GM12891 (cell line): ENCODE measurements around the gene TTC28.

ENCODE experiments used
- DNase-seq: peaks from one replicate; pipeline ENCODE4 v3.0.0; 2011; ENCODE audit warnings: low spot score; ENCODE audit not compliant: insufficient read length
- FAIRE-seq: peaks from 2 replicates; lab custom pipeline; 2011; peaks lifted over from hg19 to GRCh38; lab: Jason Lieb, UNC
- PAX5 ChIP-seq: IDR thresholded peaks from 2 replicates; pipeline ENCODE4 v1.6.1; 2011; ENCODE audit warnings: low read length, moderate library complexity, mild to moderate bottlenecking; ENCODE audit not compliant: insufficient read depth, severe bottlenecking
- POLR2A ChIP-seq: IDR thresholded peaks from 2 replicates; pipeline ENCODE4 v1.6.1; 2011; ENCODE audit warnings: low read depth, low read length, control low read depth
- POLR2AphosphoS5 ChIP-seq: IDR thresholded peaks from 2 replicates; pipeline ENCODE4 v1.6.1; 2011; ENCODE audit warnings: low read depth, low read length, control low read depth
- POU2F2 ChIP-seq: IDR thresholded peaks from 2 replicates; pipeline ENCODE4 v1.6.1; 2011; ENCODE audit warnings: low read depth, mild to moderate bottlenecking, control low read depth, low read length, moderate library complexity
- SPI1 ChIP-seq: IDR thresholded peaks from 2 replicates; pipeline ENCODE4 v1.6.1; 2011; ENCODE audit warnings: low read depth, low read length, control low read depth
- TAF1 ChIP-seq: IDR thresholded peaks from 2 replicates; pipeline ENCODE4 v1.6.1; 2011; ENCODE audit warnings: low read depth, low read length, control low read depth

The TTC28 gene

GRCh38 chr22:28058036-28058435 lies 621.6 kb downstream of the TTC28 start:
- TF ChIP-seq POLR2A: no peak
- no peak for TF ChIP-seq TAF1
- TF ChIP-seq SPI1: no peak
- no peak for TF ChIP-seq POLR2AphosphoS5
- no peak for TF ChIP-seq POU2F2
- TF ChIP-seq PAX5: no peak
- DNase-seq (no peak), FAIRE-seq (no peak)

- DNase-seq (no peak), FAIRE-seq (no peak)
- TF ChIP-seq POLR2AphosphoS5 (no peak), PAX5 (no peak), POU2F2 (no peak), TAF1 (no peak), POLR2A (no peak), SPI1 (no peak)
Measured at GRCh38 chr22:28054819-28055208, 624.8 kb downstream of the TTC28 start.

DNA sequence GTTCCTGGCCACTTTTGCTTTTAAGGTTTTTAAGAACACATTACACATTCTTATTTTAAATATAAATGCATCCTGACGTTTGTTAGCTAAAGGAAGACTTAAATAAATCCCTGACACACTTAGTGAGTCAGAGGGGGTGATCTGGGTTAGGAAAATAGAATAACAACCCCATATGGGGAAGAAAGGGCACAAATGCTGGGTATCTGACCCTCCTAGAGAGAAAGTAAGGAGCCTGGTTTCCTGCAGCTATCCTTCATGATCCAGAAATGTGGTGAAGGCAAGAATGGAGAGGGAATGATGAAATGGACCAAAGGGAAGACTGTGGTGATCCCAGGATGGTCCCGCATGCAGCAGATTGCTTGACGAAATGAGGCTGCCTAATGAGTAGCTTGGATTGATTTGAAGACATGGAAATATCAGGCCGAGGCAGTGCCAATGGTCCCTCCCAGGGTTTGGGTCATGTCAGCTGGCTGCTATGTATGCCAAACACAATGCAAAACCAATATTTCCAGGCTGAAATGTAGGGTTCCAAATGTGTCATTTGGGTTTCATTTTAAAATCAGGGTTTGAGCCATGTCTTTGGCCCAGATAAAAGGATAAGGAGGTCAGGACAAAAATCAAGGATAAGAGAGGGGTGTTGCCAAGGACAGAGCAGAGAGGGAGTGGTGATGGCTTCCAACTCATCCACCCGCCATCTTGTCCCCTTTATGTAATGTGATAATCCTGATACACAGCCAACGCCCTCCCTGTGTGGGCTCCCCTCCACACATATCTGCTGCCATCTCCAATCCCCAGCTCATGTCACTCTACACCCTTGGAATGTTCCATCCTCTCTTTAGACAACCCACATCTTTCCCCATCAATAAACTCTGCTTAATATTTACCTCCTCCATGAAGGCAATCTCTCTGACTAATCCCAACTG lies 625.5 kb downstream of the TTC28 start:
- DNase-seq (no peak), FAIRE-seq (no peak)
- TF ChIP-seq POLR2A: no peak
- no peak for TF ChIP-seq POLR2AphosphoS5
- TF ChIP-seq PAX5: no peak
- TF ChIP-seq POU2F2: no peak

DNA sequence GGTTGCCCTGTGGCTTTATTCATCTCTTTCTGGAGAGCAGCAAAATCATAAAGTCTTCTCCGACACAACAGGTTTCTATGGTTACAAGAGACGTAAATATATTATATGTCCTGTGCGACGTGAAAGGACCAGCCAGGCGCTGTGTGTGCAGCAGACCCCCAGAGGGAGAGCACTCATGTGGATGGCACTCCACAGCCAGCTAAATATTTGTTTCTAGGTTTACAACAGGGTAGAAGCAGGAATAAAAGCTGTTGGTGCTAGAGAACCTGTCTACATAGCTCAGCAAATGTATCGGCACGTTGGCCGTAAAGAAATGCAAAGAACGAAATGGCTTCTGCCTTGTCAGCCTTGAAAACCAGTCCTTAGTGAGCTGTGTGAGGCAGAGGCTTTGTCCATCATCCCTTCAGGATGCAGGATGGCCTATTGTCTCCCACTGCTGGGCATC lies 626.8 kb downstream of the TTC28 start:
- DNase-seq (no peak), FAIRE-seq (no peak)
- TF ChIP-seq PAX5: no peak
- TF ChIP-seq POLR2AphosphoS5: no peak
- no peak for TF ChIP-seq SPI1
- no peak for TF ChIP-seq POLR2A
- TF ChIP-seq POU2F2: no peak
- TF ChIP-seq TAF1: no peak

- TF ChIP-seq POLR2A (no peak), POU2F2 (no peak), TAF1 (no peak), POLR2AphosphoS5 (no peak), PAX5 (no peak), SPI1 (no peak)
- DNase-seq: no peak
- no peak for FAIRE-seq
Measured at GRCh38 chr22:28051787-28052356, 627.8 kb downstream of the TTC28 start.

GRCh38 chr22:28051091-28051786 lies 628.4 kb downstream of the TTC28 start:
- FAIRE-seq (no peak), DNase-seq (no peak)
- TF ChIP-seq TAF1: no peak
- TF ChIP-seq PAX5: no peak
- no peak for TF ChIP-seq POLR2A
- no peak for TF ChIP-seq POU2F2
- no peak for TF ChIP-seq SPI1
- TF ChIP-seq POLR2AphosphoS5: no peak

DNA sequence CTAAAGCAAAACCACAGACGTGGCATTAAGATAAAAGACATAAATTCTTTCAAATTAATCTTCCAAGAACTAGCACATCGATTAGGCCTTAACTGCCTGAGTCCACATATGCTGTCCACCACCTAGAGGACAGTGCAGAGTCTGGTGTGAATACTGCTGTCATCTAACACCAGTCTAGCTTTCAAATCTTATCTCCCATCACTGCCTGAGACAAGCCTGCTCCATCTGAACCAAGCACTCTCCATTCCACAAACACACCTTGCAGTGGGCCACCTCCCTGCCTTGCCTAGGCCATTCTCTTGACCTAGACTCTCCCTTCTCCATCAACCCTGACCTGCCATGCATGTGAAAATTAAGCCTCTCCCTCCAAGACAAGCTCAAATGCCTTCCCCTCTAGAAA lies 631.1 kb downstream of the TTC28 start:
- DNase-seq (no peak), FAIRE-seq (no peak)
- TF ChIP-seq POLR2A: no peak
- no peak for TF ChIP-seq SPI1
- no peak for TF ChIP-seq TAF1
- no peak for TF ChIP-seq POU2F2
- no peak for TF ChIP-seq POLR2AphosphoS5
- no peak for TF ChIP-seq PAX5

GRCh38 chr22:28047740-28048139 lies 631.9 kb downstream of the TTC28 start:
- DNase-seq (no peak), FAIRE-seq (no peak)
- TF ChIP-seq PAX5 (no peak), SPI1 (no peak), POLR2AphosphoS5 (no peak), POLR2A (no peak), TAF1 (no peak), POU2F2 (no peak)

GRCh38 chr22:28046100-28046499 lies 633.5 kb downstream of the TTC28 start:
- FAIRE-seq: no peak
- DNase-seq: no peak
- TF ChIP-seq TAF1 (no peak), SPI1 (no peak), POLR2A (no peak), POU2F2 (no peak), POLR2AphosphoS5 (no peak), PAX5 (no peak)
